Measurements from ENCODE around the gene ACACA. TPM values are rescaled to one million over a fixed set of nuclear protein-coding genes. Genes with fewer than 3 reads are reported as not detected.

The ACACA gene
- total RNA-seq, 6 experiments from 2014 or later: 37.7 to 43.0 (median 40.7) TPM

DNA sequence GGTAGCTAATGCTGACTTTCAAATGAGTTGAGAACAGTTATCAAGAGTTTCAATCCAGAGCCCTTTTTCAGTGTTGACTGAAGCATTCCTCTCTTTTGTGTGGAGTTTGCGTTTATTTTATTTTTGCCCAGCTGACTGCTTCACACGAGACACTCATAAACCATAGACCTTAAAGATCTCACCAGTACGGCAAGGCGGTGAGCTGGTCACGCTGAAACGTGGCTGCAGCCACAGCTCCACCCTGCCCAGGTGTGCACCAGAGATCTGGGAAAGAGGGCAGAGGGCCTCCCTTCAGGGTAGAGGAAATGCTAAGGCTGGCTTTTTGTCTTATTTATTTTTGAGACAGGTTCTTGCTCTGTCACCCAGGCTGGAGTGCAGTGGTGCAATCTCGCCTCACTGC lies 345.7 kb downstream of the ACACA start:
- Mint-ChIP-seq H3K9me3 (no peaks in the 10 kb centered on the region), H3K27me3 (ENCODE audit: insufficient read depth) (peaks cover 7% of the 10 kb centered on the region), H3K4me1 (ENCODE audit: low read depth) (peaks cover 11% of the 10 kb centered on the region; the same call in 1 of the 2 replicates), H3K36me3 (ENCODE audit: low read depth) (peaks cover 6% of the 10 kb centered on the region; the same call in 1 of the 2 replicates), H3K27ac (no peak overlapping the region), H3K4me3 (no peak overlapping the region)
- TF ChIP-seq, protein P1, sequence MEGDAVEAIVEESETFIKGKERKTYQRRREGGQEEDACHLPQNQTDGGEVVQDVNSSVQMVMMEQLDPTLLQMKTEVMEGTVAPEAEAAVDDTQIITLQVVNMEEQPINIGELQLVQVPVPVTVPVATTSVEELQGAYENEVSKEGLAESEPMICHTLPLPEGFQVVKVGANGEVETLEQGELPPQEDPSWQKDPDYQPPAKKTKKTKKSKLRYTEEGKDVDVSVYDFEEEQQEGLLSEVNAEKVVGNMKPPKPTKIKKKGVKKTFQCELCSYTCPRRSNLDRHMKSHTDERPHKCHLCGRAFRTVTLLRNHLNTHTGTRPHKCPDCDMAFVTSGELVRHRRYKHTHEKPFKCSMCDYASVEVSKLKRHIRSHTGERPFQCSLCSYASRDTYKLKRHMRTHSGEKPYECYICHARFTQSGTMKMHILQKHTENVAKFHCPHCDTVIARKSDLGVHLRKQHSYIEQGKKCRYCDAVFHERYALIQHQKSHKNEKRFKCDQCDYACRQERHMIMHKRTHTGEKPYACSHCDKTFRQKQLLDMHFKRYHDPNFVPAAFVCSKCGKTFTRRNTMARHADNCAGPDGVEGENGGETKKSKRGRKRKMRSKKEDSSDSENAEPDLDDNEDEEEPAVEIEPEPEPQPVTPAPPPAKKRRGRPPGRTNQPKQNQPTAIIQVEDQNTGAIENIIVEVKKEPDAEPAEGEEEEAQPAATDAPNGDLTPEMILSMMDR (IDR thresholded peaks at IDR 0.05): no peak
- DNase-seq: no peak

DNA sequence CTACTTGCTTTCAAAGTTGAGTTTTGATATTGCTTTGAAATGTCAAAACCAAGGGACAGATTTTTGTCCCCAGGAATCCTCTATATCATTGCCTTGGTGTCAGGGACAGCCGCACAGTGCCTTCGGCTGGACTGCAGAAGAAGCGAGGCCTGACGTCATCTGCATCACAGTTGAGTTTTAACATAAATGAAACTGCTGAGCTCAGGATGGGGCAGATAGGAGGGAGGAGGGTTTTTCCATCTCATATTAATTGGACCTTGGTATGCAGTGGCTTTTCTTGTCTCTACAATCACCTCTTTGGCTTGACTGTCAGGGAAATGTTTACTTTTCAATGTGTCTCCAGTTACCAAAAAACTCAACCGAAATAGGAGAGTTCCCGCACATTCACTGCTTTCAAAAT lies 346.5 kb downstream of the ACACA start:
- TF ChIP-seq, protein P1 (IDR thresholded peaks at IDR 0.05): no peak
- Mint-ChIP-seq H3K4me3 (no peak overlapping the region), H3K27ac (no peak overlapping the region)

DNA sequence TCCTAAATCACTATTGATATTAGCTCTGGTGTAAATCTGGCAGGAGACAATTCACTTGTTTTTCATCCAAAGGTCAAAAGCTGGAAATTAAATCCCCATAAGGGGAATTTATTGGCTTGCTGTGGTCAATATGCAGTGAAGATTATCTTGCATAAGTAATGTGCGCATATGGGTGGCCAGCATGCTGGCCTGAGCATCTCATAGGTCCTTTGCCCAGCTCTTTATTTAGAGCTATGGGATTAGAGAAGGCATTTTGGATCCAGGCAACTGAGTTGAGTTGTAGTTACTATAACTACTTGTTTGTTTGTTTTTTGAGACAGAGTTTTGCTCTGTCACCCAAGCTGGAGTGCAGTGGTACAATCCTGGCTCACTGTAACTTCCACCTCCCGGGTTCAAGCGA lies 347.1 kb downstream of the ACACA start:
- no peak for DNase-seq
- no peaks in the 10 kb centered on the region for H3K9me3 Mint-ChIP-seq
- no peak overlapping the region for H3K27ac Mint-ChIP-seq
- H3K4me1 Mint-ChIP-seq (ENCODE audit: low read depth): peaks cover 11% of the 10 kb centered on the region; the same call in 1 of the 2 replicates
- no peak overlapping the region for H3K4me3 Mint-ChIP-seq
- peaks cover 4% of the 10 kb centered on the region; the same call in 1 of the 2 replicates for H3K27me3 Mint-ChIP-seq (ENCODE audit: insufficient read depth)
- peaks cover 6% of the 10 kb centered on the region; the same call in 1 of the 2 replicates for H3K36me3 Mint-ChIP-seq (ENCODE audit: low read depth)
- TF ChIP-seq, protein P1 (IDR thresholded peaks at IDR 0.05): no peak

More for the DNA sequence above, 346.5 kb downstream of the ACACA start:
- Mint-ChIP-seq H3K27me3 (ENCODE audit: insufficient read depth) (peaks cover 4% of the 10 kb centered on the region), H3K36me3 (ENCODE audit: low read depth) (peaks cover 6% of the 10 kb centered on the region; the same call in 1 of the 2 replicates), H3K4me1 (ENCODE audit: low read depth) (peaks cover 11% of the 10 kb centered on the region; the same call in 1 of the 2 replicates), H3K9me3 (no peaks in the 10 kb centered on the region)
- DNase-seq: no peak

DNA sequence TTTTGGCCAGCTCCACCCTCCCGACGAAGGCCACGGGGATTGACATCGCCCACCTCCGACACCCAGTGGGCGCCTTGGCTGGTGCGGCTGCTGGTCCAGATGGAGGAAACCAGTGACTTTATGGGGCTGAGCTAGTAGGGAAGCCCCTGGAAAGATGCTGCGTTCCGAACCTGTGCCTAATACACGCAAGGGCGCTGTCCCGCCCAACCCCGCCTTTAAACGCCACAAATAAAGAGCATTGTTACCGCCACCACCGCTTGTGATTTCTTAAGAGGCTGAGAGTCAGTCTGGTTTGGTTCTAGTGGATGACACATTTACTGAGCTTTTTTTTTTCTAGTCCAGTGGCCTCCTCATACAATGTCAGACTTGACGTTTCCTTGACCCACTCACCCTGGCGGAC lies 350.0 kb downstream of the ACACA start:
- no peak overlapping the region for H3K4me3 Mint-ChIP-seq
- TF ChIP-seq, protein P1 (IDR thresholded peaks at IDR 0.05): no peak
- no peak for DNase-seq
- H3K9me3 Mint-ChIP-seq: no peaks in the 10 kb centered on the region
- peaks cover 6% of the 10 kb centered on the region; the same call in 1 of the 2 replicates for H3K36me3 Mint-ChIP-seq (ENCODE audit: low read depth)
- no peak overlapping the region for H3K27ac Mint-ChIP-seq
- H3K4me1 Mint-ChIP-seq (ENCODE audit: low read depth): peaks cover under 1% of the 10 kb centered on the region; the same call in 1 of the 2 replicates
- no peaks in the 10 kb centered on the region; the same call in 1 of the 2 replicates for H3K27me3 Mint-ChIP-seq (ENCODE audit: insufficient read depth)

DNA sequence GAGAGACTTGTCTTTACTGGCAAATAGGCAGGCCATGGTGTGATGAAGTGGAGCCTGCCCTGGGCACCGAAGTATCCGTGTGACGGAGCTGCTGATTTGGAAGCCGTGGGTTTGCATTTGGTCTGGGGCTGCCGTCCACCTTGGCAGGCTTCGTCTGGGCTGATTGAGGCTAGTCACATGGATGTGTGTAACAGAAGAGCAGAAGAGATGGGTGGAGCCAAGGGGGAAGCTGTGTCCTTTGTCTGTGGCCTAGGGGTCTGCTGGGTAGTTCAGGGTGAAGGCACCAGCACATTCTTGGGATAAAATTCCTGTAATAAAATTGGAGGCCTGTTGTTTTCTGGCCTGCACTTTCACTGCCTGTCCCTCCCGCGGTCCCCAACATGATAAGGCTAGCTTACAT lies 351.7 kb downstream of the ACACA start:
- Mint-ChIP-seq H3K4me1 (ENCODE audit: low read depth) (no peaks in the 10 kb centered on the region), H3K27ac (no peak overlapping the region), H3K4me3 (no peak overlapping the region), H3K9me3 (no peaks in the 10 kb centered on the region), H3K36me3 (ENCODE audit: low read depth) (peaks cover 6% of the 10 kb centered on the region; the same call in 1 of the 2 replicates), H3K27me3 (ENCODE audit: insufficient read depth) (no peaks in the 10 kb centered on the region; the same call in 1 of the 2 replicates)
- no peak for DNase-seq
- TF ChIP-seq, protein P1 (IDR thresholded peaks at IDR 0.05): no peak

Measured in HFFc6 (cell line).